ENCODE results near the gene CSNK2A3. TPM values are rescaled to one million over a fixed set of nuclear protein-coding genes. Genes with fewer than 3 reads are reported as not detected.

The CSNK2A3 gene
- total RNA-seq, 1 donor from 2014 or later = 0.18 TPM

DNA sequence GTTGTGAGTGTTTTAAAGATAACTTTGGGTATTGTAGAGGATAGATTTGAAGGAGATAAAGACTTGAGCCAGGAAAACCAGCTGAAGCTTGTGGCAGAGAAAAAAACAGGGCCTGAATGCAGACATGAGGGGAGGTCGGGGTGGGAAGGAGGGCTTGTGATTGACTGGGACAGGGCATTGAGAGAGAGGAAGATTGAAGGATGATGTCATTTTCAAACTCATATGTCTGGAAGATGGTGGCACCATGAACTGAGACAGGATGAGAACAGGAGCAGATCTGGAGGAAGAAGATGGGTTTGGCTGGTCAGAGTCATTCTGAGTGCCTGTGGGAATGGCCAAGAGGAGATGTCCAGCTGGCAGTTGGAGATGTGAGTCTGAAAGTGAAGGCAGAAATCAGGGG, 14.7 kb downstream of the CSNK2A3 start:
- intact Hi-C loops (cut with micrococcal nuclease) = no loop called here

DNA sequence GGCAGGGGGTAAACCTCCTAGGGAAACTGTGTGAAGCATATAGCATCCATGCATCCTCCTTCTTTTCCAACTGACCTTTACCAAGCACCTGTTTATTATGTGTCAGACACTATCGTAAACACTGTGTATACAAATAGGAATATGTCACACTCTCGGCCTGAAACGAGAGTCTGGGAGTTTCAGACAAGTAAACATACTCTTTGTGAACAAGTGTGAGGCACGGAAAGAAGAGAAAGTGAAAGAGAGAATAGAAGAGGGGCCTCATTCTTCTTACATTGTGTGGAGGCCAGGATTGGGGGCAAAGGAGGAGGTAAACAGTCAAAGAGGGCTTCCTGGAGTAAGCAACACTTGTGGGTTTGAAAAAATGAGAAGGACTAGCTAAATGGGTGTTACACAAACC, 16.4 kb downstream of the CSNK2A3 start:
- intact Hi-C loops (cut with micrococcal nuclease) = no loop called here

DNA sequence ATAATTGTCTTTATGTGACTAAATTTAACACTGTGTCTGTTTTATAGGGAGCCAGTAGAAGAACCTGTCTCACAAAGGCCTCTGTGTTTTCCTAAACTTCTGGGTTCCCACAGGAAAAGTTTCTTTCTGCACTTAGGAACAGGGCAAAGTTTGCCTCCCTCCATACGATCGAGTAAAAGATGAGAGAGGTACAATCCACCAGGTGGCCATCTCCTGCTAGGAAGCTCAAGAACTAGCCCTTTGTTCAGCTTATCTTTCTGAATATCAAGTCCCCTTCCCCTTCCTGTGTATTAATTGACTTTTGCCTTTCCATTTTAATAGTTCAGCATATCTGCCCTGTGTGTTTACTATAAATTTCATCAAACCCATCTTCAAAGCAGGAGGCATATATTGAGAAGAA, 18.0 kb downstream of the CSNK2A3 start:
- intact Hi-C loops (cut with micrococcal nuclease) = no loop called here

DNA sequence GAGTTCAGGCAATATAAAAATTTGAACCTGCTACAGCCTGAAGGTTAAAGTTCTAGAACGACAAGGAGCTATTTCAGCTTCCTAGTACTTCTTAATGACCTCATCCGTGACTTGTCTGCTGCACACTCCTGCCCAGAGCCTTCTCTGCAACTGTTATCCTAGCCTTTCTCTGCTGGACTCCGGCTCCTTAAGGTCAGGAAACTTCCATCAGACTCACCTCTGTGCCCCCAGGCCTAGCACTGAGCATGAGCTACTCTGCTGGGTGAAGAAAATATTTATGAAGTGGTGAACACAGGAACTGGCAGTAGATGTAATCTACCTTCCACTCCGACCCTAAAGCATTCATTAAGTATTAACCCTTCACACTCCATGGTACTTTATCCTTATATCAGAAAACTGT, 18.4 kb downstream of the CSNK2A3 start:
- intact Hi-C loops (cut with micrococcal nuclease) = no loop called here

DNA sequence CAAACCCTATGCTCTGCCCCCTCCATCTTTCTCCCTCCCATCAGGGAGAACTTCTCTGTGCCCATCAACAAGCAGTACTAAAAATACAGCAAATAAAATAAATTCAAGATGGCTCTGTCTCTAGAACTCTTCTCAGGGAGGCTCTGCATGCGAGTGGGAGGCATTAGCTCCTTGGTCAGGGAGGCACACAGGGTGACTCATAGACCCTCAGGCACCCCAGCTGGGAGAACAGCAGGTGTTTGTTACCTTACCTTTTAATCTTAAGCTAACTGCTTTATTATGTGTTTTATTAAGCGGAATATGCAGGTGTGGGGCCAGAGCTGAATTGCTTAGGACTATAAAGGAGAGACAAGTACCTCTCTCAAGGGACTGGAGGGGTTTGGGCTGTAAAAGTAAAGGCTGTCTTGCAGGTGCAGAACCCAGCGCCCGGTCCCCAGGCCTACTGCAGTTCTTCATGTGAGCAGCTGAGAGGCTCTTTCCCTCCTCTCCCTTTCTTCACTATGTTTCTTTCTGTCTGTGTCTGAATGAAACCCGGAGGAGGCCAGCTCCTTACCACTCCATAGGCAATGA, 20.8 kb downstream of the CSNK2A3 start:
- intact Hi-C loops (cut with micrococcal nuclease) = no loop called here

DNA sequence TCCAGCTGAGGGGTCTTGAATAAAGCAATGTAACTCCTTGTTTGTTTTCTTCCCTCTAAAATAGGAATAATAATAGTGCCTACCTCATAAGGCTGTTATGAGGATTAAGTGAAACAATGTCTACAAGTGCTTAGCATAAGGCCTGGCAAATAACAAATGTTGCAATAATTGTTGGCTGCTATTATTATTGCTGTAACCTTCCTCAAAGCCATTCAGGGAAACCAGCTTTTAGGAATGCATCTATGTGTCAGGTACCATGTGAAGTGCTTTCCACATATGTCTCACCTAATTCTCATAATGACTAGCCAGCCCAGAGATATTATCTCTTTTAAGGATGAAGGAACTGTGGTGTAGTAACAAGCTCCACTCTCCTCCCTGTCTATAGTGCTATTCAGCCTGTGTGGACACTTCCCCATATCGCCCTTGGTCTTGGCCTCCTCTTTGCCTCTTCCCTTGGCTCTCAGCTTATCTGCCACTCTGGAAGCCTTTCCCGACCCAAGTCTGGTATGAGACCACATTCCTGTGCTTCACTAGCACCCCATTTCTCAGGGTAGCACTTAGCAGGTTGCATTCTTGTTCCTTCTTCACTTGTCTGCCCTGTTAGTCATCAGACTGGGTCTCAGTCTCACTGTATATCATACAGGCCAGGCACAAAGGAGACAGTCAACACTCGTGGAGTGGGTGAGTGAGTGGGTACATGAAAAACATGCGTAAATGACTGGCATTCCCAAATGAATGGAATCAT, 23.8 kb downstream of the CSNK2A3 start:
- intact Hi-C loops (cut with micrococcal nuclease) = no loop called here

DNA sequence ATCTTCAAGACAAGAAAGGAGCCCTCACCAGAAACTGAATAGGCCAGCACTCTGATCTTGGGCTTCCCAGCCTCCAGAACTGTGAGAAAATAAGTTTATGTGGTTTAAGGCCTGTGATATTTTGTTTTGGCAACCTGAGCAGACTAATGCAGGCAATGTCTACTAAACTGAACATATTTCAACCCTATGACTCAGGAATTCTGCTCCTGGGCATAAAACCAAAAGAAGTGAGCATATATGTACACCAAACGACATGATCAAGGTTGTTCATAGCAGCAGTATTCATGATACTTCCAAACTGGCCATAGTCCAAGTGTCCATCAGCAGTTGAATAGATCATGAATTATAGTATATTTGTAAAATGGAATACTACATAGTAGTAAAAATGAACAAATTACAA, 29.0 kb downstream of the CSNK2A3 start:
- intact Hi-C loops (cut with micrococcal nuclease) = no loop called here

DNA sequence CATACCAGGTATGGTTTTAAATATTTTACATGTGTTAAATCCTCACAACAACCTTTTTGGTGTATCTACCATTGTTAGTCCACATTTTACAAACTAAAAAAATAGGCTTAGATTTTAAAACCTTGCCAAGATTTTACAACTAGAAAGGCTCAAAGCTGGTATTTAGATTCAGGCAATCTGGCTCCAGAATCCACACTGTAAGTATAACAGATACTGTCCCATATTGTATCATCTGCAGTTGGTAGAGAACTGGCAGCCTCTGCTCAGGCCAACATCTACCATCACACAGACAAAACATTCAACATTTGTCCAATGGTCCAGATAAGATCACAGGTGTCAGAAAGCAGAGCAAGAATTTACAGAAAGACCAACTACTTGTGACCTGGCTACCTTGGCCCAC, 30.9 kb downstream of the CSNK2A3 start:
- intact Hi-C loops (cut with micrococcal nuclease) = no loop called here

DNA sequence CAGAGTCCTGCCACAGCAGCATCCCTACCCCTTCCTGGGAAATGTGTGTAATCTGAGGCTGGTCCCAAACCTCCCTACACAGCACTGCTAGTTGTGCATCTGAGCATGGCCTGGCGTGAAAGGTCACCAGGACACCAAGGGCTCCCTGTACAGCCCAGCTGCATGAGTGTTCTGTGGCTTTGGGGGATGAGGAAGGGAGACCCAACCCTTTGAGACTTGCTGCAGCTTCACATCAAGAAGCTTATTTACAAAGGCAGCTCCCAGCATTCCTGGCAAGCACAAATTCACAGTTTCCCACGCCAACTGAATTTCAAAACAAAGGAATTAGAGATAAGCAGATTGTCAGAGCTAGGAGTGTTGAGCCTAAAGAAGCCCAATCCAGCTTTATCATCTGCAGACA, 32.2 kb downstream of the CSNK2A3 start:
- intact Hi-C loops (cut with micrococcal nuclease) = no loop called here

DNA sequence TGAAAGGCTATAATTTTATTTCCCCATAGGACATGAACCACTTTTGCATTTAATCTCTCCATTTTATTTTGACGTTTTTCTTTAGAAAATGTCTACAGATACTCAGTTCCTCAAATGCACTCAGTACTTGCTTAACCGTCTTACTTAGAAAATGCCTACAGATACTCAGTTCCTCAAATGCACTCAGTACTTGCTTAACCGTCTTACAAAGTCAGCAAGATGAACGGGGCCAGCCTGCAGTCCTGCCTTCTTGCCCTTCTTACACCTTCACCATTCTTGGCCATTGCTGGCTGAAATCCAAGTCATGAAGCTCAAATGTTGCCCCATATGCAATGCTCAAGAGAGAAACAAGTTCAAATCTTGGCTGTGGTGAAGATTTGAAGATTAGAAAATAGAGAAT, 34.1 kb downstream of the CSNK2A3 start:
- intact Hi-C loops (cut with micrococcal nuclease) = no loop called here

DNA sequence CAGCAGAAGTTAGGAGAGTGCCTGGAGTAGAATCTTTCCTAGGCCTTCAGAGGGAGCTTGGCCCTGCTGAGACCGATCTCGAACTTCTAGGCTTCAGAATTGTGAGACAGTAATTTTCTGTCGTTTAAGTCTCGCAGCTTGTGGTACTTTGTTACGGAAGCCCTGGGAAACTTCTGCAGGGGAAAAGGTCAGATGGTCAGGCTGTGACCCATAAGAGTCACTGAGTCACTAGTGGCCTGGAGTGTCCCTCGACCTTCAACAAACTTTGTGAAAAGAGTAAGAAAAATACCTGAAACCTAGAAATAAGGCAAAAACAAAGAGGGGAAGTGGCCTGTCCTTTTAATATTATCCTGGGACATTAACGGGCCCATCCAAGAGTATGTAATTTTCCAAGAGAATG, 34.6 kb downstream of the CSNK2A3 start:
- intact Hi-C loops (cut with micrococcal nuclease) = no loop called here

DNA sequence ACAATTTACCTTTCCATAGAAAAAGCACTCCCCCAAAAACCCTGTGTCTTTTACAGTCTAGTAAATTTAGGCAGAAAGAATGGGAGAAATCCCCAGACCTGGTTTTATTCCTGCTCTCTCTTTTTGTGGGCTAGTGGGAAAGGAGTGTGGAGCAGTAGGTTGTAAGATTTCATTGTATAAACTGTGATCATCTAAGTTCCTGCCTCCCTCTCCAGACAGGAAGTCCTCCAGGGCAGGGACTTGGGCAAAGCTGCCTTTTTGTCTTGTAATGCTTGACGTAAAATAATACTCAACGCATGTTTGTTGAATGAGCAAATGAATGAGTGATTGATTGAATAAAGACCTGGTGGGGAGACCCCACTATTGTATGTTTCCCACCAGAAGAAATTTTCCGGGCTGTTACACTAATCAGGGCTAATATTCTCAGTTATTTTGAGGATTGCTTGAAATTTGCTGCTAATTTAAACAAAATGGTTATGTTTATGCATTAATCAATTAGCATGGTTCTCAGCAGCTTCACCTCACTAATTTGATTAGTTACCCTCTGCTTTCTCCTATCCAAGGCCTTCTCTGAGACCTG, 36.3 kb downstream of the CSNK2A3 start:
- intact Hi-C loops (cut with micrococcal nuclease) = no loop called here

DNA sequence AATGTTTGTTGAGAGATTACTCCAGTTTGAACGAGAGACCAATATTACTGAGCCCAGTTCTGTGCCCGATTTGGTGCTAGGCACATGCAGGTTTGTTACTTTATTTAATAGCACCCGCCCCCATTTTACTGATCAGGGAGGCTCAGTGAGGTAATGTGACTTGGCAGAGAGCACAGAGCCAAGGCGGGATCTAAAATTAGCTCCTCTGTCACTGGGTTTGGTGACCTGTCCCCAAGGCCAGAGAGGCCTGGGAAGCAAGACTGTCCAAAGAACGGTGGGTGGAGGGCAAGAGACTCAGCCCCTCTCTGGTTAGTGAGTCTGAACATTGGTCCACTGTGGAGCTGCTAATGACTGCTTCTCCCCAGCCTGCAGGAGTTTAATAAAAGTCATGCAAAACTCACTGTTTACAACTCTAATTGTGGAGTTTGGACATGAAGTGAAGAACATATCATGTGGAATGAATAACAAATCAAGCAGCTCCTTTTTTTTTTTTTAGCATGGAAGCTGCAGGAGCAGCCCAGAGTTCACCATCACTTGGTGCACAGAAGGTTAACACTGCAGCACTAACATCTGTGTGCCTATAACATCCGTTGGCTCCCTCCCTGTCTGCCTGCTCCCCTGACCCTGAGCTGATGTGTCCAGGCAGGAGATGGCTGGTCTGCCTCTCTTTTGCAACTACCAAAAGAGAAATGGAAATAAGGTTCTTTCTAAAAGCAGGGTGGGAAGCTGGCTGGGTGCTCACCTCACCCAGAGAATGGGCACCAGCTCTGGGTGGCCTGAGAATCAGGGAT, 39.0 kb downstream of the CSNK2A3 start:
- intact Hi-C loops (cut with micrococcal nuclease) = no loop called here

DNA sequence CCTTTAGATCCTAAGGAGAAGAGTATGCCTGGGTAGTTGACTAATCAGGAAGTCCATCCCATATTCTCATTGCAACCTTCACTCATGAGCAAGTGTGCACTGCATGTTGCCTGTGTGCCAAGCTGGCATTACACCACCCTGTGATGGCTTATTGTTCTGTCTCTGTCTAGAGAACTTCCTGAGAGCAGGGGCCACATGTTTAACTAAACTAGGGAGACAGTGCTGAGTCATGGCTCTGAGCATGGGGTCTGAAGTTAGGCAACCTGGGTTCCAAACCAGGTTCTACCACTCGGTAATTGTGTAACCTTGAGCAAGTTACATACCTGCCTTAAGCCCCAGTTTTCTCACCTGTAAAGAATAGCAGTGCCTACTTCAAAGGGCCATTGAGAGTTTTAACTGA, 39.6 kb downstream of the CSNK2A3 start:
- intact Hi-C loops (cut with micrococcal nuclease) = no loop called here

DNA sequence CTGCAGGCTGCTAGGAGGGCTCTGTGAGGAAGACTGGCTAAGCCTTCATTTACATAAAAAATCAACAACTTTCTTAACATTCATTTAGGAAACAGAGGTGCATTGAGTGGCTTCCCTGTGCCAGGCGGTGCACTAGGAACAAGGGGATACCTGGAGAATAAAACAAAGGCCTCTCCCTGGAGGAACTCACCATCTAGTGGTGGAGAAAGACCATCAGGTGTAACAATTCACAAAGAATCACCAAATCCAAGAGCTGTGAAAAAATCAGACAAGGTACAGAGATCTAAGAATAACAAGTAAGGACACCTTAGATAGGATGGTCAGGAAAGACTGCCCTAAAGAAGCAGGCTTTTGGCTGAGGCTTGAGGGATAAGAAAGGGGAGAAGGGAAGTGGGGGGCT, 40.3 kb downstream of the CSNK2A3 start:
- intact Hi-C loops (cut with micrococcal nuclease) = no loop called here

DNA sequence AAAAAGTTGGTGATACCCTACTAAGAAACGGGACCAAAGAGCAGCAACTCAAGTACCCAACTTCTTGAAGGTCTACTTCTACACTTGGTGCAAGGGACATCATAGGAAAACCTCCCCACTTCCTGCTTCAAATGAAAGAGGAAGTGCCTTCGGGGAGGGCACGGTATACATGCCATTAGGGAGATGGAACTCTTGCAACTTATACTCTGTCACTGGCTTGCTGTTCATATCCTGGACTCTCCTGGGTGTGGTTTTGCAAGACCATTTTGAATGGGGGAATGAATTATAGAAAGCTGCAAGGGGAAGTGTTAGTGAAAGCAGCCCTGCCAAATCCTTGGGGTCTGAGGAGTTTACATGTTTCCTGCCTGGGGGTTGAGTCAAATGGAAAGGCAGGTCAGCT, 41.9 kb downstream of the CSNK2A3 start:
- intact Hi-C loops (cut with micrococcal nuclease) = no loop called here

DNA sequence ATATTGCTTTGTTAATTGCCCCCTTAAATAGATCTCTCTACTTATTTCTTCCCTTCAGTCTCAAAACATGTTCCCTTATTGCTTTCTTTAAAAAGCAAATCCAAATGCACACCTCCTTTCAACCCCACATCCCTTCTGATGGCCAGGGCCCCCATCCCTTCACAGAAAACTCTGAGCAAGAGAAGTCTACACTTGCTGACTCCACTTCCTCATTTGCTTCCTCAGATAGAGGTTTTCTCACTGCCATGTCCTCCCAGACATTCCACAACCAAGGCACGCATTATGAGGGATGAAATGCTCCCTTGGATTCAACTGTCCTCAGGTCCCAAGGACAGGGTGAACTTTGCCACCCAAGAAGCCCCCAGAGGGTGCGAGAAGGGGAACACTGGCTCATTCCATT, 43.1 kb downstream of the CSNK2A3 start:
- intact Hi-C loops (cut with micrococcal nuclease) = no loop called here

DNA sequence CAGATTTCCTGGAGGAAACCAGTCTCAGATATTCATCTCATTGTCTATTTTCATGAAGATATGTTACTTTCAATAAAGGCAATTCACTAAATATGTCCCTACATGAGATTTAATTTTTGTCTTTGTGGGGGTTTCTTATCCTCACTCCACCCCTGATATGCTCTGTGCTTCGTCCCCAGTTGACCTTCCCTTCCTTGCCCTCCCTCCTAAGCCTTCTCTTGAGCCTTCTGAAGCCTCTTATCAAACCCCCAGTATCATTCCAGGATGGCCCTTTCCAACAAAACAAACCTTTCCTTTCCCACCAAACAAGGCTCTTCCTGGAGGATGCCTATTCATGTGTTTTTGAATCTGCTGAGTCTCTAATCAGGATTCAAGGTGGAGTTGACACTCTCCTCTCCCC, 44.8 kb downstream of the CSNK2A3 start:
- intact Hi-C loops (cut with micrococcal nuclease) = no loop called here

DNA sequence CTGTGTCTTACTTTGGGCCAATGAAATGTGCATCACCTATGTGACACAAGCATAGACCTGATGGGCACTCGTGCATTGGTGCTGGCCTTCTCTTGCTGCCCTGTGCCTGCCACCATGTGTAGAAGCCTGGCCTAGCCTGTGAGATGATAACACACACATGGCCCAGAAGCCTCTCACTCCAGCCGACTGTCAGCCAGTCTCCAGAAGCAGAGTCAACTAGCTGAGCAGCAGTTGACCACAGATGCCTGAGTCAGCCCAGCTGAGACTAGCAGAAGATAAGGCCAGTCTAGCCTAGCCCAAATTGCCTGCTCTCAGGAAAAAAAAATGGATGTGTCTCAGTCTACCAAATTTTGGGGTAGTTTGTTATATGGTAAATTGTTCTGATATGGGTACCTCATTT, 46.2 kb downstream of the CSNK2A3 start:
- intact Hi-C loops (cut with micrococcal nuclease) = no loop called here

DNA sequence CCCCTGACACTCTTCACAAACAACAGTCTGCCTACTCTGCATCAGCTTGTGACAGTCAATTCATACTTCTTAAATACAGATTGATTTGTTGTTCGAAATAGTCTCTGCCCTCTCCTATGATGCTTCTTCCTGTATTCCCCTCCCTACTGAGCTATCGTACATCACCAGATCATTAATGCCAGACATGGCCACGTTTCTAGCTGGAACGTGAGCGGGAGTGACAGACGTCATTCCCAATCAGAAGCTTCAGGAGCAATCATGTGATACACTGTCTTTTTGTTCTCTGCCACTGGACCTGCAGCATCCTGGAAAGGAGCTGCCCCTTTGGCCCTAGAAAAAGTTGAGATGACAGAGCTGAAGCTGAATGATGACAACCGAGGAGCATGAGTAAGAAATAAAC, 48.5 kb downstream of the CSNK2A3 start:
- intact Hi-C loops (cut with micrococcal nuclease) = no loop called here

DNA sequence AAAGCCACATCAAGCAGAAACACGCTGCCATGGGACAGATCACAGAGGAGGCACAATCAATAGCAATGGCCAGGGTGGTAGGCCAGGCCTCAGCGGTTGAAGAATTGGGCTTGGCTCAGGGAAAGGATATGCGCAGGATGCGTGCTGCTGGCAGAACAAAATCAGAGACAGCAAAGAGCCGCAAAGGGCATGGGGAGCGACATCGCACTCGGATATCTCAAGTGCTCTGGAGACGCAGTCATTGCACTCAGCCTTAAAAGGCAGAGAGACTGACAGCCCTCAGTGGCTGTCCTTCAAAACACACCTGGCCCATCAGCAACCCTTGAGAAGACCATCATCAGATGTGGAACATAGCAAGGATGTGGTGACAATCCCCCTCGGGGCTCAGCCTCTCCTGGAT, 50.5 kb downstream of the CSNK2A3 start:
- intact Hi-C loops (cut with micrococcal nuclease) = no loop called here

Measured in T-helper 2 cell treated with Interferon-gamma antibody and Interleukin-4, amounts not matched to agents 100 ng/mL and 5 ng/mL, for 36 hours (primary cell).